Muscle layer of duodenum (tissue), 2 donors: ENCODE measurements around the gene GATA5.

Experiments
- H3K27ac ChIP-seq: one replicate; pipeline ENCODE4 v1.7.0; 2013; ENCODE audit warnings: mild to moderate bottlenecking, low read length
- H3K27me3 ChIP-seq: one replicate; pipeline ENCODE4 v1.7.0; 2013; ENCODE audit warnings: low read depth, mild to moderate bottlenecking, control low read depth, low read length
- H3K36me3 ChIP-seq, 2 donors: one replicate each; pipeline ENCODE4 v1.7.0; 2013; ENCODE audit warnings: low read length in 2 of 2, control low read depth in 1 of 2, mild to moderate bottlenecking in 1 of 2; ENCODE audit not compliant: insufficient read depth in 2 of 2, control insufficient read depth in 1 of 2
- H3K4me1 ChIP-seq, 2 donors: one replicate each; pipeline ENCODE4 v1.7.0; 2013; ENCODE audit warnings: low read length in 2 of 2, mild to moderate bottlenecking in 2 of 2, control low read depth in 1 of 2, moderate library complexity in 1 of 2; ENCODE audit not compliant: insufficient read depth in 2 of 2, control insufficient read depth in 1 of 2
- H3K4me3 ChIP-seq, 2 donors: one replicate each; pipeline ENCODE4 v1.7.0; 2013; ENCODE audit warnings: low read length in 2 of 2, low read depth in 1 of 2, mild to moderate bottlenecking in 1 of 2
- H3K9me3 ChIP-seq, 2 donors: one replicate each; pipeline ENCODE4 v1.7.0; 2013; ENCODE audit warnings: low read length in 2 of 2, control low read depth in 1 of 2, mild to moderate bottlenecking in 1 of 2; ENCODE audit not compliant: control insufficient read depth in 1 of 2
- donor health status: healthy.

GATA5 gene

GRCh38 chr20:62485062-62485700 is 9.4 kb upstream of the GATA5 start:
- H3K27ac ChIP-seq: no peak overlapping the region

DNA sequence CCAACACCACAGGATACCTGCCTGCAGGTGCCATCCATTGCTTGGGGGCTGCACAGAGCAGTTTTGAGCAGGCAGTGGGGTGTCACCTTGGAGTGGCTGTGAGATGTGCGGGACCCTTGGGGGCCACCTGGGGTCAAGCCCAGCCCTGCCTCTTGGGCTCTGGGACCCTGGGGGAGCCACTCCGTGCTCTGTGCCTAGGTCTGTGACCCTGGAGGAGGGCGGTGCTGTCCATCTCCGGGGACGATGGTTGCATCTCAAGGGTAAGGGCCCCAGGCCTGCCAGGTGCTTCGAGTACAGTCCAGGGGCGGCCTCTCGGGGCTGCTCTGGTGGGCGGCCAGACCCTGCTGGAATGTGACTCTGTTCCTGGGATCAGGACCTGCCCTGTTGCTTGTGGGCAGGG is 8.7 kb upstream of the GATA5 start:
- H3K27ac ChIP-seq: no peak overlapping the region
- H3K27me3 ChIP-seq: peaks cover 26% of the 10 kb centered on the region
- no peaks in the 10 kb centered on the region for H3K9me3 ChIP-seq
- no peak overlapping the region for H3K4me3 ChIP-seq
- no peaks in the 10 kb centered on the region for H3K36me3 ChIP-seq
- peaks cover 0 to 17% of the 10 kb centered on the region in 2 donors for H3K4me1 ChIP-seq

More at GRCh38 chr20:62485062-62485700, 9.4 kb upstream of the GATA5 start:
- Histone ChIP-seq H3K27me3 (peaks cover 23% of the 10 kb centered on the region), H3K4me1 (peaks cover 0 to 17% of the 10 kb centered on the region in 2 donors), H3K4me3 (no peak overlapping the region), H3K36me3 (no peaks in the 10 kb centered on the region), H3K9me3 (no peaks in the 10 kb centered on the region)

- H3K36me3 ChIP-seq: no peaks in the 10 kb centered on the region
- no peak overlapping the region for H3K4me3 ChIP-seq
- no peak overlapping the region for H3K27ac ChIP-seq
- H3K9me3 ChIP-seq: no peaks in the 10 kb centered on the region
- H3K27me3 ChIP-seq: peaks cover 27% of the 10 kb centered on the region
- H3K4me1 ChIP-seq: peaks cover 0 to 17% of the 10 kb centered on the region in 2 donors
Measured at GRCh38 chr20:62483613-62484458, 8.0 kb upstream of the GATA5 start.

- no peaks in the 10 kb centered on the region for H3K36me3 ChIP-seq
- no peak overlapping the region for H3K4me3 ChIP-seq
- no peak overlapping the region for H3K27ac ChIP-seq
- no peaks in the 10 kb centered on the region for H3K9me3 ChIP-seq
- peaks cover 0 to 17% of the 10 kb centered on the region in 2 donors for H3K4me1 ChIP-seq
- peaks cover 27% of the 10 kb centered on the region for H3K27me3 ChIP-seq
Measured at GRCh38 chr20:62482974-62483373, 7.2 kb upstream of the GATA5 start.

GRCh38 chr20:62482146-62482809 is 6.5 kb upstream of the GATA5 start:
- no peaks in the 10 kb centered on the region for H3K36me3 ChIP-seq
- H3K4me3 ChIP-seq: no peak overlapping the region
- peaks cover 27% of the 10 kb centered on the region for H3K27me3 ChIP-seq
- no peak overlapping the region for H3K27ac ChIP-seq
- no peaks in the 10 kb centered on the region for H3K9me3 ChIP-seq
- H3K4me1 ChIP-seq: peaks cover 0 to 17% of the 10 kb centered on the region in 2 donors

GRCh38 chr20:62481425-62482145 is 5.8 kb upstream of the GATA5 start:
- Histone ChIP-seq H3K27ac (no peak overlapping the region), H3K4me1 (peaks cover 0 to 18% of the 10 kb centered on the region in 2 donors), H3K9me3 (no peaks in the 10 kb centered on the region), H3K27me3 (peaks cover 27% of the 10 kb centered on the region), H3K4me3 (no peak overlapping the region), H3K36me3 (no peaks in the 10 kb centered on the region)

- Histone ChIP-seq H3K4me1 (peaks cover 0 to 23% of the 10 kb centered on the region in 2 donors), H3K27ac (no peak overlapping the region), H3K27me3 (peaks cover 22% of the 10 kb centered on the region)
Measured at GRCh38 chr20:62480318-62480717, 4.5 kb upstream of the GATA5 start.

DNA sequence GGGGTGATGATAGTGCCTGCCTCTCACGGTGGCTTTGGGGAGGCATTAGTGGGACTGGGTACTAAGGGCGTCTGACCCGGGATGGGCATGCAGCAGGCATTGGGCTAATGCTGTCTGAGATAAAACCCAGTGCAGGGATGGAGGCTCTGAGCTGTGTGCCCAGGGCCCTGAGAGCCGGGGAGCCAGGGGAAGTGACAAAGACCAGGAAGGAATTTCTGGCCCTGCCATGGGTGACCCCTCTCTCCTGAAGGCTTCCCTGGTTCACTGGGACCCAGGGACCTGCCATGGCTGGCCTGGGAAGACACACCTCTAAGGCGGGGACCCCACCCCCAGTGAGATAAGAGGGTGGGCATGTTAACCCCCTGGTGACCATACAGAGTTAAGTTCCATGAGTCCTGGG is 3.9 kb upstream of the GATA5 start:
- peaks cover 0 to 26% of the 10 kb centered on the region in 2 donors for H3K4me1 ChIP-seq
- no peak overlapping the region for H3K27ac ChIP-seq
- no peaks in the 10 kb centered on the region for H3K9me3 ChIP-seq
- no peaks in the 10 kb centered on the region for H3K36me3 ChIP-seq
- H3K4me3 ChIP-seq: no peak overlapping the region
- peaks cover 29% of the 10 kb centered on the region for H3K27me3 ChIP-seq

More at GRCh38 chr20:62480318-62480717, 4.5 kb upstream of the GATA5 start:
- H3K4me3 ChIP-seq: no peak overlapping the region
- H3K9me3 ChIP-seq: no peaks in the 10 kb centered on the region
- no peaks in the 10 kb centered on the region for H3K36me3 ChIP-seq

GRCh38 chr20:62479156-62479555 is 3.4 kb upstream of the GATA5 start:
- peaks cover 0 to 26% of the 10 kb centered on the region in 2 donors for H3K4me1 ChIP-seq
- no peaks in the 10 kb centered on the region for H3K36me3 ChIP-seq
- H3K9me3 ChIP-seq: no peaks in the 10 kb centered on the region
- no peak overlapping the region for H3K27ac ChIP-seq
- no peak overlapping the region for H3K4me3 ChIP-seq
- H3K27me3 ChIP-seq: peaks cover 34% of the 10 kb centered on the region

GRCh38 chr20:62477669-62478455 is 2.1 kb upstream of the GATA5 start:
- Histone ChIP-seq H3K4me3 (no peak overlapping the region), H3K36me3 (no peaks in the 10 kb centered on the region), H3K27ac (no peak overlapping the region), H3K9me3 (no peaks in the 10 kb centered on the region), H3K4me1 (peaks cover 0 to 26% of the 10 kb centered on the region in 2 donors), H3K27me3 (peaks cover 30% of the 10 kb centered on the region)
